HEK293 (cell line): ENCODE measurements around the gene MORN1.

Experiments
- MEIS1 ChIP-seq: sonication (generic); formaldehyde crosslinking; IDR thresholded peaks from 2 replicates; pipeline ENCODE4 v1.8.1; 2022; ENCODE audit warnings: missing genetic modification reagents, mild to moderate bottlenecking, borderline replicate concordance
- TRIM28 ChIP-seq: IDR thresholded peaks from 2 replicates; pipeline ENCODE4 v1.6.1; 2011; ENCODE audit warnings: low read length, control low read depth, borderline replicate concordance
- ZBTB7A ChIP-seq: fragments of 450-650 bp; formaldehyde crosslinking; IDR thresholded peaks from 2 replicates; pipeline ENCODE4 v1.5.1; 2016; ENCODE audit warnings: low read depth, missing biosample characterization, missing genetic modification characterization
- ZNF114 ChIP-seq: fragments of 450-650 bp; formaldehyde crosslinking; IDR thresholded peaks from 2 replicates; pipeline ENCODE4 v1.5.0; 2017; ENCODE audit warnings: missing biosample characterization, missing genetic modification characterization
- ZNF175 ChIP-seq: fragments of 450-650 bp; formaldehyde crosslinking; IDR thresholded peaks from 2 replicates; pipeline ENCODE4 v1.5.1; 2016; ENCODE audit warnings: missing biosample characterization, missing genetic modification characterization
- ZNF184 ChIP-seq: fragments of 450-650 bp; IDR thresholded peaks from 2 replicates; pipeline ENCODE4 v1.5.1; 2018; ENCODE audit warnings: missing biosample characterization, mild to moderate bottlenecking, missing genetic modification characterization
- ZNF24 ChIP-seq: fragments of 450-650 bp; formaldehyde crosslinking; IDR thresholded peaks from 2 replicates; pipeline ENCODE4 v1.5.1; 2016; ENCODE audit warnings: missing biosample characterization, missing genetic modification characterization
- ZNF513 ChIP-seq: fragments of 450-650 bp; IDR thresholded peaks from 2 replicates; pipeline ENCODE4 v1.5.1; 2018; ENCODE audit warnings: missing biosample characterization, missing genetic modification characterization
- ZNF629 ChIP-seq: fragments of 450-650 bp; formaldehyde crosslinking; IDR thresholded peaks from 2 replicates; pipeline ENCODE4 v1.5.1; 2017; ENCODE audit warnings: missing biosample characterization, missing genetic modification characterization
- ZNF792 ChIP-seq: fragments of 450-650 bp; formaldehyde crosslinking; IDR thresholded peaks from 2 replicates; pipeline ENCODE4 v1.5.1; 2016; ENCODE audit warnings: missing biosample characterization, missing genetic modification characterization
- TF ChIP-seq, protein P1 (sequence below): fragments of 450-650 bp; formaldehyde crosslinking; IDR thresholded peaks from 2 replicates; pipeline ENCODE4 v1.5.1; 2016; ENCODE audit warnings: missing biosample characterization, missing genetic modification characterization
- TF ChIP-seq, protein P2 (sequence below): fragments of 450-650 bp; formaldehyde crosslinking; IDR thresholded peaks from 2 replicates; pipeline ENCODE4 v1.5.1; 2016; ENCODE audit warnings: missing biosample characterization, missing genetic modification characterization, borderline replicate concordance
- TF ChIP-seq, protein P3 (sequence below): IDR thresholded peaks from 2 replicates; pipeline ENCODE4 v1.6.1; 2011; ENCODE audit warnings: mild to moderate bottlenecking, low read depth, low read length, borderline replicate concordance
- TF ChIP-seq, protein P4 (sequence below): fragments of 450-650 bp; formaldehyde crosslinking; IDR thresholded peaks from 2 replicates; pipeline ENCODE4 v1.5.1; 2016; ENCODE audit warnings: missing biosample characterization, missing genetic modification characterization

- no peak for TF ChIP-seq ZNF184 (tag by site-specific recombination)
- TF ChIP-seq, protein P1, sequence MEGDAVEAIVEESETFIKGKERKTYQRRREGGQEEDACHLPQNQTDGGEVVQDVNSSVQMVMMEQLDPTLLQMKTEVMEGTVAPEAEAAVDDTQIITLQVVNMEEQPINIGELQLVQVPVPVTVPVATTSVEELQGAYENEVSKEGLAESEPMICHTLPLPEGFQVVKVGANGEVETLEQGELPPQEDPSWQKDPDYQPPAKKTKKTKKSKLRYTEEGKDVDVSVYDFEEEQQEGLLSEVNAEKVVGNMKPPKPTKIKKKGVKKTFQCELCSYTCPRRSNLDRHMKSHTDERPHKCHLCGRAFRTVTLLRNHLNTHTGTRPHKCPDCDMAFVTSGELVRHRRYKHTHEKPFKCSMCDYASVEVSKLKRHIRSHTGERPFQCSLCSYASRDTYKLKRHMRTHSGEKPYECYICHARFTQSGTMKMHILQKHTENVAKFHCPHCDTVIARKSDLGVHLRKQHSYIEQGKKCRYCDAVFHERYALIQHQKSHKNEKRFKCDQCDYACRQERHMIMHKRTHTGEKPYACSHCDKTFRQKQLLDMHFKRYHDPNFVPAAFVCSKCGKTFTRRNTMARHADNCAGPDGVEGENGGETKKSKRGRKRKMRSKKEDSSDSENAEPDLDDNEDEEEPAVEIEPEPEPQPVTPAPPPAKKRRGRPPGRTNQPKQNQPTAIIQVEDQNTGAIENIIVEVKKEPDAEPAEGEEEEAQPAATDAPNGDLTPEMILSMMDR (tag by site-specific recombination) = no peak
- no peak for TF ChIP-seq ZNF114
- TF ChIP-seq ZNF792 = no peak
- TF ChIP-seq ZNF175 (tag by site-specific recombination) = no peak
- TF ChIP-seq, protein P2, sequence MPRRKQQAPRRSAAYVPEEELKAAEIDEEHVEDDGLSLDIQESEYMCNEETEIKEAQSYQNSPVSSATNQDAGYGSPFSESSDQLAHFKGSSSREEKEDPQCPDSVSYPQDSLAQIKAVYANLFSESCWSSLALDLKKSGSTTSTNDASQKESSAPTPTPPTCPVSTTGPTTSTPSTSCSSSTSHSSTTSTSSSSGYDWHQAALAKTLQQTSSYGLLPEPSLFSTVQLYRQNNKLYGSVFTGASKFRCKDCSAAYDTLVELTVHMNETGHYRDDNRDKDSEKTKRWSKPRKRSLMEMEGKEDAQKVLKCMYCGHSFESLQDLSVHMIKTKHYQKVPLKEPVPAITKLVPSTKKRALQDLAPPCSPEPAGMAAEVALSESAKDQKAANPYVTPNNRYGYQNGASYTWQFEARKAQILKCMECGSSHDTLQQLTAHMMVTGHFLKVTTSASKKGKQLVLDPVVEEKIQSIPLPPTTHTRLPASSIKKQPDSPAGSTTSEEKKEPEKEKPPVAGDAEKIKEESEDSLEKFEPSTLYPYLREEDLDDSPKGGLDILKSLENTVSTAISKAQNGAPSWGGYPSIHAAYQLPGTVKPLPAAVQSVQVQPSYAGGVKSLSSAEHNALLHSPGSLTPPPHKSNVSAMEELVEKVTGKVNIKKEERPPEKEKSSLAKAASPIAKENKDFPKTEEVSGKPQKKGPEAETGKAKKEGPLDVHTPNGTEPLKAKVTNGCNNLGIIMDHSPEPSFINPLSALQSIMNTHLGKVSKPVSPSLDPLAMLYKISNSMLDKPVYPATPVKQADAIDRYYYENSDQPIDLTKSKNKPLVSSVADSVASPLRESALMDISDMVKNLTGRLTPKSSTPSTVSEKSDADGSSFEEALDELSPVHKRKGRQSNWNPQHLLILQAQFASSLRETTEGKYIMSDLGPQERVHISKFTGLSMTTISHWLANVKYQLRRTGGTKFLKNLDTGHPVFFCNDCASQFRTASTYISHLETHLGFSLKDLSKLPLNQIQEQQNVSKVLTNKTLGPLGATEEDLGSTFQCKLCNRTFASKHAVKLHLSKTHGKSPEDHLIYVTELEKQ (tag by site-specific recombination) = no peak
- TF ChIP-seq ZNF629 = no peak
- no peak for TF ChIP-seq ZNF513 (tag by site-specific recombination)
- TF ChIP-seq ZNF24 (tag by site-specific recombination) = no peak
- TF ChIP-seq TRIM28 = no peak
- TF ChIP-seq, protein P3, sequence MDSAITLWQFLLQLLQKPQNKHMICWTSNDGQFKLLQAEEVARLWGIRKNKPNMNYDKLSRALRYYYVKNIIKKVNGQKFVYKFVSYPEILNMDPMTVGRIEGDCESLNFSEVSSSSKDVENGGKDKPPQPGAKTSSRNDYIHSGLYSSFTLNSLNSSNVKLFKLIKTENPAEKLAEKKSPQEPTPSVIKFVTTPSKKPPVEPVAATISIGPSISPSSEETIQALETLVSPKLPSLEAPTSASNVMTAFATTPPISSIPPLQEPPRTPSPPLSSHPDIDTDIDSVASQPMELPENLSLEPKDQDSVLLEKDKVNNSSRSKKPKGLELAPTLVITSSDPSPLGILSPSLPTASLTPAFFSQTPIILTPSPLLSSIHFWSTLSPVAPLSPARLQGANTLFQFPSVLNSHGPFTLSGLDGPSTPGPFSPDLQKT = no peak
- no peak for TF ChIP-seq MEIS1 (CRISPR knock-in tag)
- TF ChIP-seq ZBTB7A (tag by site-specific recombination) = no peak
- TF ChIP-seq, protein P4, sequence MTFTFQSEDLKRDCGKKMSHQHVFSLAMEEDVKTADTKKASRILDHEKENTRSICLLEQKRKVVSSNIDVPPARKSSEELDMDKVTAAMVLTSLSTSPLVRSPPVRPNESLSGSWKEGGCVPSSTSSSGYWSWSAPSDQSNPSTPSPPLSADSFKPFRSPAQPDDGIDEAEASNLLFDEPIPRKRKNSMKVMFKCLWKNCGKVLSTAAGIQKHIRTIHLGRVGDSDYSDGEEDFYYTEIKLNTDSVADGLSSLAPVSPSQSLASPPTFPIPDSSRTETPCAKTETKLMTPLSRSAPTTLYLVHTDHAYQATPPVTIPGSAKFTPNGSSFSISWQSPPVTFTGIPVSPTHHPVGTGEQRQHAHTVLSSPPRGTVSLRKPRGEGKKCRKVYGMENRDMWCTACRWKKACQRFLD = no peak
These were observed 101.7 kb downstream of the MORN1 start for GRCh38 chr1:2289607-2290006.
